ENCODE measurements around the gene NTN4.

DNA sequence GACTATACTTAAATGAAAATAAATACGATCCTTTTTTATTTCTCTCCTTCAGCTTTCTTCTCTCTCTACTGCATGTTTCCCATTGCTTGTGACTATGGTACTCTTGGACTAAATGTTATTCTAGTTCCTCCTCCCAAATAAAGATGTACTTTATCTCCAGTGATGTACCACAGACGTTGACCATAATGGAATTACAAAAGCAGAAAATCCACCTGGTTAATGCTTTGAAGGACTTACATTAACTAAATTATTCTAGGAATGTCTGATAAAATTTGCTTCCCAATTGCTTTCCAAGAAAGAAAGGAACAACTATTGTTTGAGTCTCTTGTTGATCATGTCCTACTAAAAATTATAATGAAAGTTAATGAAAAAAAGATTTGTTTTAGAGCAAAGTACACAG is 71.8 kb downstream of the NTN4 start:
- TF ChIP-seq RARB (CRISPR knock-in tag; IDR thresholded peaks at IDR 0.05), result no peak
- no peak for TF ChIP-seq BACH2 (CRISPR knock-in tag; IDR thresholded peaks at IDR 0.05; ENCODE audit: borderline replicate concordance)
- TF ChIP-seq ZFP30 (CRISPR knock-in tag; IDR thresholded peaks at IDR 0.05), result peak; percentile 31; the same call in 1 of the 2 replicates
- TF ChIP-seq ARNTL (CRISPR knock-in tag; IDR thresholded peaks at IDR 0.05; ENCODE audit: borderline replicate concordance, low read depth), result no peak
- TF ChIP-seq ZFP3 (CRISPR knock-in tag; IDR thresholded peaks at IDR 0.05), result no peak
- TF ChIP-seq, protein P1, sequence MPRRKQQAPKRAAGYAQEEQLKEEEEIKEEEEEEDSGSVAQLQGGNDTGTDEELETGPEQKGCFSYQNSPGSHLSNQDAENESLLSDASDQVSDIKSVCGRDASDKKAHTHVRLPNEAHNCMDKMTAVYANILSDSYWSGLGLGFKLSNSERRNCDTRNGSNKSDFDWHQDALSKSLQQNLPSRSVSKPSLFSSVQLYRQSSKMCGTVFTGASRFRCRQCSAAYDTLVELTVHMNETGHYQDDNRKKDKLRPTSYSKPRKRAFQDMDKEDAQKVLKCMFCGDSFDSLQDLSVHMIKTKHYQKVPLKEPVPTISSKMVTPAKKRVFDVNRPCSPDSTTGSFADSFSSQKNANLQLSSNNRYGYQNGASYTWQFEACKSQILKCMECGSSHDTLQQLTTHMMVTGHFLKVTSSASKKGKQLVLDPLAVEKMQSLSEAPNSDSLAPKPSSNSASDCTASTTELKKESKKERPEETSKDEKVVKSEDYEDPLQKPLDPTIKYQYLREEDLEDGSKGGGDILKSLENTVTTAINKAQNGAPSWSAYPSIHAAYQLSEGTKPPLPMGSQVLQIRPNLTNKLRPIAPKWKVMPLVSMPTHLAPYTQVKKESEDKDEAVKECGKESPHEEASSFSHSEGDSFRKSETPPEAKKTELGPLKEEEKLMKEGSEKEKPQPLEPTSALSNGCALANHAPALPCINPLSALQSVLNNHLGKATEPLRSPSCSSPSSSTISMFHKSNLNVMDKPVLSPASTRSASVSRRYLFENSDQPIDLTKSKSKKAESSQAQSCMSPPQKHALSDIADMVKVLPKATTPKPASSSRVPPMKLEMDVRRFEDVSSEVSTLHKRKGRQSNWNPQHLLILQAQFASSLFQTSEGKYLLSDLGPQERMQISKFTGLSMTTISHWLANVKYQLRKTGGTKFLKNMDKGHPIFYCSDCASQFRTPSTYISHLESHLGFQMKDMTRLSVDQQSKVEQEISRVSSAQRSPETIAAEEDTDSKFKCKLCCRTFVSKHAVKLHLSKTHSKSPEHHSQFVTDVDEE (CRISPR knock-in tag; IDR thresholded peaks at IDR 0.05), result no peak
- TF ChIP-seq, protein P2, sequence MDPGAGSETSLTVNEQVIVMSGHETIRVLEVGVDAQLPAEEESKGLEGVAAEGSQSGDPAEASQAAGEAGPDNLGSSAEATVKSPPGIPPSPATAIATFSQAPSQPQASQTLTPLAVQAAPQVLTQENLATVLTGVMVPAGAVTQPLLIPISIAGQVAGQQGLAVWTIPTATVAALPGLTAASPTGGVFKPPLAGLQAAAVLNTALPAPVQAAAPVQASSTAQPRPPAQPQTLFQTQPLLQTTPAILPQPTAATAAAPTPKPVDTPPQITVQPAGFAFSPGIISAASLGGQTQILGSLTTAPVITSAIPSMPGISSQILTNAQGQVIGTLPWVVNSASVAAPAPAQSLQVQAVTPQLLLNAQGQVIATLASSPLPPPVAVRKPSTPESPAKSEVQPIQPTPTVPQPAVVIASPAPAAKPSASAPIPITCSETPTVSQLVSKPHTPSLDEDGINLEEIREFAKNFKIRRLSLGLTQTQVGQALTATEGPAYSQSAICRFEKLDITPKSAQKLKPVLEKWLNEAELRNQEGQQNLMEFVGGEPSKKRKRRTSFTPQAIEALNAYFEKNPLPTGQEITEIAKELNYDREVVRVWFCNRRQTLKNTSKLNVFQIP (CRISPR knock-in tag; IDR thresholded peaks at IDR 0.05; ENCODE audit: borderline replicate concordance, low read depth), result no peak; the same call in 1 of the 2 replicates
- TF ChIP-seq, protein P3, sequence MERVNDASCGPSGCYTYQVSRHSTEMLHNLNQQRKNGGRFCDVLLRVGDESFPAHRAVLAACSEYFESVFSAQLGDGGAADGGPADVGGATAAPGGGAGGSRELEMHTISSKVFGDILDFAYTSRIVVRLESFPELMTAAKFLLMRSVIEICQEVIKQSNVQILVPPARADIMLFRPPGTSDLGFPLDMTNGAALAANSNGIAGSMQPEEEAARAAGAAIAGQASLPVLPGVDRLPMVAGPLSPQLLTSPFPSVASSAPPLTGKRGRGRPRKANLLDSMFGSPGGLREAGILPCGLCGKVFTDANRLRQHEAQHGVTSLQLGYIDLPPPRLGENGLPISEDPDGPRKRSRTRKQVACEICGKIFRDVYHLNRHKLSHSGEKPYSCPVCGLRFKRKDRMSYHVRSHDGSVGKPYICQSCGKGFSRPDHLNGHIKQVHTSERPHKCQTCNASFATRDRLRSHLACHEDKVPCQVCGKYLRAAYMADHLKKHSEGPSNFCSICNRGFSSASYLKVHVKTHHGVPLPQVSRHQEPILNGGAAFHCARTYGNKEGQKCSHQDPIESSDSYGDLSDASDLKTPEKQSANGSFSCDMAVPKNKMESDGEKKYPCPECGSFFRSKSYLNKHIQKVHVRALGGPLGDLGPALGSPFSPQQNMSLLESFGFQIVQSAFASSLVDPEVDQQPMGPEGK (CRISPR knock-in tag; IDR thresholded peaks at IDR 0.05; ENCODE audit: borderline replicate concordance), result no peak
- TF ChIP-seq, protein P4, sequence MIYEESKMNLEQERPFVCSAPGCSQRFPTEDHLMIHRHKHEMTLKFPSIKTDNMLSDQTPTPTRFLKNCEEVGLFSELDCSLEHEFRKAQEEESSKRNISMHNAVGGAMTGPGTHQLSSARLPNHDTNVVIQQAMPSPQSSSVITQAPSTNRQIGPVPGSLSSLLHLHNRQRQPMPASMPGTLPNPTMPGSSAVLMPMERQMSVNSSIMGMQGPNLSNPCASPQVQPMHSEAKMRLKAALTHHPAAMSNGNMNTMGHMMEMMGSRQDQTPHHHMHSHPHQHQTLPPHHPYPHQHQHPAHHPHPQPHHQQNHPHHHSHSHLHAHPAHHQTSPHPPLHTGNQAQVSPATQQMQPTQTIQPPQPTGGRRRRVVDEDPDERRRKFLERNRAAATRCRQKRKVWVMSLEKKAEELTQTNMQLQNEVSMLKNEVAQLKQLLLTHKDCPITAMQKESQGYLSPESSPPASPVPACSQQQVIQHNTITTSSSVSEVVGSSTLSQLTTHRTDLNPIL (CRISPR knock-in tag; IDR thresholded peaks at IDR 0.05; ENCODE audit: low read depth), result no peak; the same call in 1 of the 2 replicates
- TF ChIP-seq CSDC2 (CRISPR knock-in tag; IDR thresholded peaks at IDR 0.05), result no peak
- TF ChIP-seq ESRRG (CRISPR knock-in tag; IDR thresholded peaks at IDR 0.05), result no peak

Data from SK-N-SH treated with all-trans-retinoic acid at 6 μM for 48 hours (cell line).